Measurements from ENCODE around the gene THSD7B.
A peak's percentile ranks its signal among the peaks of the same experiment; 100 is the strongest.

Gene THSD7B

GRCh38 chr2:137383391-137383790, 618.0 kb downstream of the THSD7B start:
- DNase-seq (ENCODE audit: low read depth), result peak; percentile 1

GRCh38 chr2:137387044-137387443, 621.7 kb downstream of the THSD7B start:
- DNase-seq (ENCODE audit: low read depth), result no peak

- no peak for DNase-seq (ENCODE audit: low read depth)
Measured at GRCh38 chr2:137405496-137405895, 640.2 kb downstream of the THSD7B start.

GRCh38 chr2:137411585-137411984, 646.2 kb downstream of the THSD7B start:
- no peak for DNase-seq (ENCODE audit: low read depth)

- no peak for DNase-seq (ENCODE audit: low read depth)
Measured at GRCh38 chr2:137420744-137421143, 655.4 kb downstream of the THSD7B start.

GRCh38 chr2:137435162-137435561, 669.8 kb downstream of the THSD7B start:
- DNase-seq (ENCODE audit: low read depth), result no peak

GRCh38 chr2:137437386-137437785, 672.0 kb downstream of the THSD7B start:
- no peak for DNase-seq (ENCODE audit: low read depth)

GRCh38 chr2:137444970-137445369, 679.6 kb downstream of the THSD7B start:
- DNase-seq (ENCODE audit: low read depth), result no peak

GRCh38 chr2:137449454-137449853, 684.1 kb downstream of the THSD7B start:
- no peak for DNase-seq (ENCODE audit: low read depth)

- no peak for DNase-seq (ENCODE audit: low read depth)
Measured at GRCh38 chr2:137454886-137455285, 689.5 kb downstream of the THSD7B start.

GRCh38 chr2:137467246-137467862, 702.0 kb downstream of the THSD7B start:
- DNase-seq (ENCODE audit: low read depth), result peak; percentile 2

- no peak for DNase-seq (ENCODE audit: low read depth)
Measured at GRCh38 chr2:137493261-137493660, 727.9 kb downstream of the THSD7B start.

- DNase-seq (ENCODE audit: low read depth), result no peak
Measured at GRCh38 chr2:137500599-137500998, 735.3 kb downstream of the THSD7B start.

GRCh38 chr2:137507237-137507636, 741.9 kb downstream of the THSD7B start:
- no peak for DNase-seq (ENCODE audit: low read depth)

GRCh38 chr2:137508739-137509384, 743.5 kb downstream of the THSD7B start:
- no peak for DNase-seq (ENCODE audit: low read depth)

GRCh38 chr2:137511526-137511925, 746.2 kb downstream of the THSD7B start:
- no peak for DNase-seq (ENCODE audit: low read depth)

GRCh38 chr2:137521653-137522619, 756.6 kb downstream of the THSD7B start:
- no peak for DNase-seq (ENCODE audit: low read depth)

GRCh38 chr2:137522620-137523011, 757.3 kb downstream of the THSD7B start:
- DNase-seq (ENCODE audit: low read depth), result no peak

- DNase-seq (ENCODE audit: low read depth), result no peak
Measured at GRCh38 chr2:137523931-137524330, 758.6 kb downstream of the THSD7B start.

- DNase-seq (ENCODE audit: low read depth), result no peak
Measured at GRCh38 chr2:137525132-137525531, 759.8 kb downstream of the THSD7B start.

GRCh38 chr2:137525641-137526190, 760.4 kb downstream of the THSD7B start:
- DNase-seq (ENCODE audit: low read depth), result no peak

- DNase-seq (ENCODE audit: low read depth), result no peak
Measured at GRCh38 chr2:137535897-137536296, 770.6 kb downstream of the THSD7B start.

- DNase-seq (ENCODE audit: low read depth), result no peak
Measured at GRCh38 chr2:137539336-137539735, 774.0 kb downstream of the THSD7B start.
